ENCODE measurements around the gene AHCTF1.
"Not testable (repeated sequence)": the region's sequence is repeated elsewhere in the genome, so short reads cannot be mapped to it uniquely, and the experiment has no call there.

Gene AHCTF1

GRCh38 chr1:246891105-246891504 is 40.6 kb downstream of the AHCTF1 start:
- Histone ChIP-seq H3K27me3 (ENCODE audit: control insufficient read depth, insufficient read depth, low read length) (no peaks in the 10 kb centered on the region), H3K4me3 (ENCODE audit: low read depth, low read length) (no peak overlapping the region), H3K9me3 (ENCODE audit: control insufficient read depth, low read length) (no peaks in the 10 kb centered on the region), H3K9ac (no peak overlapping the region), H3K27ac (no peak overlapping the region), H3K36me3 (ENCODE audit: control insufficient read depth, insufficient read depth, low read length) (no peaks in the 10 kb centered on the region), H3K4me2 (ENCODE audit: low read length) (no peak overlapping the region), H2AFZ (no peak overlapping the region), H3K79me2 (no peaks in the 10 kb centered on the region), H3K4me1 (no peaks in the 10 kb centered on the region)
- TF ChIP-seq CTCF (IDR thresholded peaks at IDR 0.05) = no peak

DNA sequence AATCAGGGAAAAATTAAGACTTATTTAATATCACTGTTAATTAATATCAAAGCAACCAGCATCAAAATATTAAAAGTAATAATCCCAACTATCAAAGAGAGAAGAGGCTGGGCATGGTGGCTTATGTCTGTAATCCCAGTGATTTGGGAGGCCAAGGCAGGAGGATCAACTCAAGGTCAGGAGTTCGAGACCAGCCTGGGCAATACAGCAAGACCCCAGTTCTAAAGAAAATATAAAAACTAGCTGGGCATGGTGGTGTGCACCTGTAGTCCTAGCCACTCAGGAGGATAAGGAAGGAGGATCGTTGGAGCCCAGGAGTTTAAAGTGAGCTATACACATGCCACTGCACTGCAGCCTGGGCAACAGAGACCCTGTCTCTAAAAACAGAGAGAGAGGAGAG is 43.2 kb downstream of the AHCTF1 start:
- no peak for TF ChIP-seq CTCF (IDR thresholded peaks at IDR 0.05)
- H3K36me3 ChIP-seq (ENCODE audit: control insufficient read depth, insufficient read depth, low read length) = no peaks in the 10 kb centered on the region
- H3K4me3 ChIP-seq (ENCODE audit: low read depth, low read length) = no peak overlapping the region

GRCh38 chr1:246885389-246885788 is 46.4 kb downstream of the AHCTF1 start:
- not testable (repeated sequence) for H3K9ac ChIP-seq; H3K4me1 ChIP-seq; H3K79me2 ChIP-seq; H3K27ac ChIP-seq; H2AFZ ChIP-seq; H3K4me3 ChIP-seq (ENCODE audit: low read depth, low read length); H3K9me3 ChIP-seq (ENCODE audit: control insufficient read depth, low read length); H3K4me2 ChIP-seq (ENCODE audit: low read length); H3K27me3 ChIP-seq (ENCODE audit: control insufficient read depth, insufficient read depth, low read length); H3K36me3 ChIP-seq (ENCODE audit: control insufficient read depth, insufficient read depth, low read length)

More for the DNA sequence above, 43.2 kb downstream of the AHCTF1 start:
- Histone ChIP-seq H3K4me1 (no peaks in the 10 kb centered on the region), H3K9ac (no peak overlapping the region), H3K27ac (no peak overlapping the region), H3K27me3 (ENCODE audit: control insufficient read depth, insufficient read depth, low read length) (no peaks in the 10 kb centered on the region), H2AFZ (no peak overlapping the region), H3K79me2 (no peaks in the 10 kb centered on the region), H3K4me2 (ENCODE audit: low read length) (no peak overlapping the region), H3K9me3 (ENCODE audit: control insufficient read depth, low read length) (no peaks in the 10 kb centered on the region)

DNA sequence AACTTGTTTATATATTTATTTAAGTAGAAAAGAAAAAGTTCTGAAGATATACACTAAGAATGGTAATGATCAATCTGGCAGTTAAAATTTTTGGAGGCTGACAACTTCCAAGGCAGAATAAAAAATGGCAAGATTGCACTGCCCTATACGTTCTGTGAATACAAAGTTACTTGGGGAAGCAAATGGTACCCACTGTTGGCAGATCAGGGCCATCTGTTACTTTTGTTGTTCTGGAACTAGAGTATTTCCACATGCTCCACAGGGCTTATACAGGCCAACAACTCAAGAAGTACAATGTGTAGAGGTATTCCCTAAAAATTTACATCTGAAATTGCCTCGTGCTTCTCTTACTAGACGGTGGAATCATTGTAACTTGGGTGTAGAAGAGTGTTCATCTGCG is 53.2 kb downstream of the AHCTF1 start:
- H3K9me3 ChIP-seq (ENCODE audit: control insufficient read depth, low read length) = no peaks in the 10 kb centered on the region
- H3K27ac ChIP-seq = no peak overlapping the region
- TF ChIP-seq CTCF (IDR thresholded peaks at IDR 0.05) = no peak
- H3K36me3 ChIP-seq (ENCODE audit: control insufficient read depth, insufficient read depth, low read length) = no peaks in the 10 kb centered on the region
- H3K27me3 ChIP-seq (ENCODE audit: control insufficient read depth, insufficient read depth, low read length) = no peaks in the 10 kb centered on the region
- H3K4me1 ChIP-seq = no peaks in the 10 kb centered on the region
- no peak overlapping the region for H2AFZ ChIP-seq
- H3K4me2 ChIP-seq (ENCODE audit: low read length) = no peak overlapping the region
- H3K79me2 ChIP-seq = no peaks in the 10 kb centered on the region
- no peak overlapping the region for H3K4me3 ChIP-seq (ENCODE audit: low read depth, low read length)
- no peak overlapping the region for H3K9ac ChIP-seq

DNA sequence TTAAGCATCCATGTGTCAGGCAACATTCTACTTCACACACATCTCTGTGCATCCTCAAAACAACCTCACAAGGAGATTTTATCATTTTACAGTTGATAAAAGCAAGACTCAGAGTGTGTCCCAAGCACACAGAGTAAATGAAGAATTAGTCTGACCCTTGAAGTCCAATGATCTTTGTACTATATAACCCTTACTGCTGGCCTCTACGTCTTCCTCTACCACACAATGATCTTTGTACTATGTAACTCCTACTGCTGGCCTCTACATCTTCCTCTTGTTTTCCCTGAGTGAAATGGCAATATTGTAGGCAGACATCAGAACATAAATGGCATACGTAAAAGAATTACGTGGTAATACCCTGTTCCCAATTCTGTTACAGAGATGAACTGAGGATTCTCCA is 55.3 kb downstream of the AHCTF1 start:
- Histone ChIP-seq H3K27me3 (ENCODE audit: control insufficient read depth, insufficient read depth, low read length) (no peaks in the 10 kb centered on the region), H3K36me3 (ENCODE audit: control insufficient read depth, insufficient read depth, low read length) (no peaks in the 10 kb centered on the region), H2AFZ (no peak overlapping the region), H3K27ac (no peak overlapping the region), H3K4me2 (ENCODE audit: low read length) (no peak overlapping the region), H3K4me3 (ENCODE audit: low read depth, low read length) (no peak overlapping the region), H3K79me2 (no peaks in the 10 kb centered on the region), H3K9ac (no peak overlapping the region), H3K4me1 (no peaks in the 10 kb centered on the region), H3K9me3 (ENCODE audit: control insufficient read depth, low read length) (no peaks in the 10 kb centered on the region)
- TF ChIP-seq CTCF (IDR thresholded peaks at IDR 0.05) = no peak
